Femur (tissue), 1 donor: ENCODE data around the gene SKIC8.
A peak's percentile ranks its signal among the peaks of the same experiment; 100 is the strongest.

ENCODE experiments used
- DNase-seq: peaks from one replicate; pipeline ENCODE4 v3.0.0-alpha.2; 2017

The SKIC8 gene

DNA sequence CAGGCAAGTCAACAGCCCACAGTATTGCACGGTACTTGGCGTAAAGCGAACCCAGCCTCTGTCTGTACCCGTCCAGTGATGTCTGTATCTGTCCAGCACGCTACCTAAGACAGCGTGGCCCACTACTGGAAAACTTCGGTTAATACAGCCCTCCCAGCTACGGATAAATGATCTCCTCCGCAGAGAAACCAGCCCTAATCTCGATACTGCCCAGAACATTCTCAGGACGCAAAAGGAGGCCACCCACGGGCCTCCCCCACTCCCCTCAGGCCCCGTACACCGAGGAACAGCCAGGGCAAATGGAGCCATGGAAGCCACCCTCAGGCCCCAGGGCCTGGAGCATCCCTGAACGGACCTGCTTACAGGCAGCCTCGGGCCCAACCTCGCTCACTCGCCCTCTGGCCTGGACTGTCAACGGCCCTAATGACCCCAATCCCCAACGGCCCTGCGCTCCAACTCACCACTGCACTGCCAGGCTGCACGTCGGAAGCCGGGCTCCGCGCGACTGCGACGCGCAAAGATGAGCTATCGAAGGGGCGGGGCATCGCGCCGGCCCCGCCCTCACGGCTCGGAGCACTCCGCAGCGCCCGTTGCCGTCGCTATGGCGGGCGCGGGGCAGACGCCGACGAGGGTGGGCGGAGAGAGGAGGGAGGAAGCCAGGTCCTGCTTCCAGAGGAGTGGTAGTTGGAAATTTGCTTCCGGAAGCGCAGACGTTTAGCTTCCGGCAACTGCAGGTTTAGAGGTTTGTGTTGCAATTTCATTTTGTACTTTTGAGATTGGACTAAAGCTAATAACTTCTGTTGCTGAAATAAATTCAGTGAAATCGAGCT is at the start of gene SKIC8:
Gene SKIC8, minus strand, starts transcription at position 509 of the 830 bp plus-strand sequence. CDS start 3,923 bp downstream, outside the sequence.
- DNase-seq, result peak; percentile 97

DNA sequence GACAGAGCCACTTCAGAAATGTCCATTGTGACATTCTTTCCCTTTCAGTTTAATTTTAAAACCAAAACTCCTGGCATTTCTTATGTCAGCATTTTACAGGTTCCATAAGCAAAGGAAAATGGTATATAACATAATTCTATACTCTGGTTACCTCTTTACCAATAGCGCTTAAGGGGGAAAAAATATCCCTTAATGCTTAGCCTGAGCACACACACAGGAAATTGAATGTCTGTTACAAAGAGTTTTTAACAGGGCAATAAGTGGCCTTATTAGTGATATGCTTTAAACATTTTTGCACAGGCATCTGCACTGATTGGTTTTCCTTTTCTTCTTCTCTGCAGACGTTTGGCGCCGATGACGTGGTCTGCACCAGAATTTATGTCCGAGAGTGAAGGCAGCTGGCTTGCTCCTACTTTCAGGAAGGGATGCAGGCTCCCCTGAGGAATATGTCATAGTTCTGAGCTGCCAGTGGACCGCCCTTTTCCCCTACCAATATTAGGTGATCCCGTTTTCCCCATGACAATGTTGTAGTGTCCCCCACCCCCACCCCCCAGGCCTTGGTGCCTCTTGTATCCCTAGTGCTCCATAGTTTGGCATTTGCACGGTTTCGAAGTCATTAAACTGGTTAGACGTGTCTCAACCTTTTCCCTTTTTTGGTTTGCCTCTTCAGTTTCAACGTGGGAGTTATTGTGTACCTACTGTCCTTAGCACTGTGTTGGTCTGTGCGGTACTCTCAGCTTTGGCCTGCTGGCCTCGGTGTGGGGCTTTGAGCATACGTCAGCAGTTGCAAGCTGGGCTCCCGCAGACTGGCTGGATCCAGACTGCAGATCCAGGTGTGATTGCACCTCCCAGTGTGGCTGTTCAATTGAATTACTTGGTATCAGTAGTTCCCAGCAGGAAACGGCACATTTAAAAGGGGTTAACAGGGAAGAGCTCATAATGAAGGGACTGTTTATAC is 48.5 kb upstream of the SKIC8 start:
- peak; percentile 70 for DNase-seq

DNA sequence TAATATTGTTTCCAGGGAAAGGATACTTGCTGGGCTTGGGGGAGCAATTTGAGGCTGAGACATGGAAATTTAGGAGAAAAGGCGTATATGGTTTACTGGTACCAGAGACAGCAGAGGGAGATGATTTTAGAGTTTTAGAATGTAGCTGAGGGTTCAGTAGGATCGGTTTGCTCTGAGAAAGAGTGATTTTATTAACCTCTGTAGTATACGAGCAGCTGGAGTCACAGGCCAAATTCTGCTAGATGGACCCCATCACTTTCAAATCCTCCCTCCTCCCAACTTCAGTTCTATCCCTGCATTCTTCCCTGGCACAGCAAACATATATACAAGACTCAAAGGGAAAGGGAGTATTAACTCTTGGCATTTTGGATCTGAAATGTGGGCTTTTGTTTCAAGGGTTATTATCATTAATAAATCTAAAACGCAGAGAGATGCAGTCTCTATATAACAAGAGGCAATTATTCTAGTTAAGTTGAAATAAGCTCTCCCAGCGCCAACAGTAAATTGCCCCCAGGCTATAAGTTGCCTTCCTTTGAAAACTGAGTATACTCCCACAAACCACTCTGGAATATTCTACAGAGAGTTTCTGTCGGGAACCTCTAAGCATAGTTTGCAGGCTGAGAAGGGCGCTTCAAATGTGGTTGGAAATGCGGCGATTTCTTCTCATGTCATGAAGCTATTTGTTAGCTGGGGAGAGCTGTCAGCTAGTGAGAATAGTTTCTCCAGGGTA is 46.2 kb upstream of the SKIC8 start:
- no peak for DNase-seq

DNA sequence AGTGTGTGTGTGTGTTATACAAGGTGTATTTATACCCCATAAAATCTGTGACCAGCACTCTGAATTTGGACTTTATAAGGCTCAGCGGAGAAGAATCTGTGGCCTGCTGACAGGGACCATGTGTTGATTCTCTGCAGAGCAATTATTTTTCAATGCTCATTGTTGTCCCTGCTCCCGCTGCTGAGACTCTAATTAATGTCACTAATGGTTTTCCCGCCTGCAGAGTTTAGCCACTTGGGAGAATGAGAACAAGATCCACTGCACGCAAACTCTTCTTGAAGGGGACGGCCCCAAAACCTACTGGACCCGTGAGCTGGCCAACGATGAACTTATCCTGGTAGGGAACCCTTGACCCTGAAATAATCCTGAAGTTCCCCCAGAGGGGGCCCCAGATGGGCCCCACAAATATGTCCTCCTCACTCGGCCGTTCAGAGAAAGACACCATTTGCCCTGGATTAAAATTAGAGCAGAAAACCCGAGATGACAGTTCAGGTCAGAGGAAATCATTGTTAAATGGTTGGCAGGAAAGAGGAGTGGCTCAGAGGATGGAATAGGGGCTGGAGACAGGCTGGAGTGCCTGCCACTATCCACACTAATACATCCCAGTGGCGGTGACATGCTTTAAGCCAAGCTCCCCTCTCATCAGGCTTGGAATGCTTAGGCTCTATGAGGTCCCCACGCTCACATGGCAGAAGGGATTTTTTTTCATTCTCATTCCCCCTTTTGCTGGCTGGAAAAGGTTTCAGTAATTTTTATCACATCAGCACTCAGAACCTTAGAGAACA is 44.1 kb upstream of the SKIC8 start:
- no peak for DNase-seq

DNA sequence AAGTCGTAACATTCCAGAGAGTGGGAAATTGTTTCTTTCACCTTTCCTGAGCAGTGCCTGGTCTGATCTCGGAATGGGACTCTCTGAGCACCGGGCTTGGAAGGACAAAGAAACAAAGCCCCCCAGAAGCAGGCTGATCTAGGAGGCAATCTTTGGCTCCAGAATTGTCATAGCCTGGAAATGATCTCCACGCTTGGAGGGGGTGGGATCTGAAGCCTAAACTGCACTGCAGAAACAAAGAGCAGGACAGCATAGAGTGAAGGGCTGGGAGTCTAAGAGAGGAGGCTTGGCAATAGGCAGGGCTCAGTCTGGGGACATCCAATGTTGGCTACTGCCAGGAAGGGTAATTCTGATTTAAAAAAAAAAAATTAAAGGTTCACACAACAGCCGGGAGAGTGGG is 42.6 kb upstream of the SKIC8 start:
- DNase-seq, result no peak

DNA sequence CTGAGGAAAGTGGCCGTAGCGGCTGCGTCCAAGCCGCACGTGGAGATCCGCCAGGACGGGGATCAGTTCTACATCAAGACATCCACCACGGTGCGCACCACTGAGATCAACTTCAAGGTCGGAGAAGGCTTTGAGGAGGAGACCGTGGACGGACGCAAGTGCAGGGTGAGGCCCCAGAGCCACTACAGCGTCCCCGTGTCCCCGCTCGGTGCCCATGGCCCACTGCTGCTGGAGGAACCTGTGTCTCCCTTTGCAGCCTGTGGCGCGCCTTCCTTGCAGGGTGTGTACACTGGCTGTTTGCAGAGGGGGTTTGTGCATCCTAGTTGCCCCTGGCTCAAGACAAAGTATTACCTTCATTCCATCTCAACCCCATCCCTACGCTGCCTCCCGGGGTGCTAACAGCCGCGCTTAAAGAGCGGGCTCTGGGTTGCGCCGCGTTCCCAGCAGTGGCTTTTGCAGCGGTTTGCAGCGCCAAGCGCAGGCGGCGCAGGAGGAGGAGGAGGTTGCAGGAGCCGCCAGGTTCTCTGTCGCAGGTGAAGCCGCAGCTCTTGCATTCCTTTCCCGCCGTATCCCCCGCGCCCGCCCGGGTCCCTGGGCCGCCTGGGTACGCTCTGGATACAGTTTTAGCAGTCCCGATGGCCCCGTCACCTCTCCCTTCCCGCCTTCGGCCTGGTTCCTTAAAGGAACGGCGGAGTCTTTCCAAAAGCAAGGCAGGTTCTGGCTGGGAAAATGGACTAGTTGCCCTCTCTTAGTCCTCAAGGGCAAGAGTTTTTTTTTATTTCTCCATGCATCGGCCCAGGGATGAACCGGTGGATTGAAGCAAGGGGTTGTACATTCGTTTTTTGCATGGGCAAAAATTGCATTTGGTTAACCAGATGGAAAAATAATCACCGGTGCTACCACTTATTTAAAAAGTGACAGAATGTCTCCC is 41.9 kb upstream of the SKIC8 start:
- no peak for DNase-seq

DNA sequence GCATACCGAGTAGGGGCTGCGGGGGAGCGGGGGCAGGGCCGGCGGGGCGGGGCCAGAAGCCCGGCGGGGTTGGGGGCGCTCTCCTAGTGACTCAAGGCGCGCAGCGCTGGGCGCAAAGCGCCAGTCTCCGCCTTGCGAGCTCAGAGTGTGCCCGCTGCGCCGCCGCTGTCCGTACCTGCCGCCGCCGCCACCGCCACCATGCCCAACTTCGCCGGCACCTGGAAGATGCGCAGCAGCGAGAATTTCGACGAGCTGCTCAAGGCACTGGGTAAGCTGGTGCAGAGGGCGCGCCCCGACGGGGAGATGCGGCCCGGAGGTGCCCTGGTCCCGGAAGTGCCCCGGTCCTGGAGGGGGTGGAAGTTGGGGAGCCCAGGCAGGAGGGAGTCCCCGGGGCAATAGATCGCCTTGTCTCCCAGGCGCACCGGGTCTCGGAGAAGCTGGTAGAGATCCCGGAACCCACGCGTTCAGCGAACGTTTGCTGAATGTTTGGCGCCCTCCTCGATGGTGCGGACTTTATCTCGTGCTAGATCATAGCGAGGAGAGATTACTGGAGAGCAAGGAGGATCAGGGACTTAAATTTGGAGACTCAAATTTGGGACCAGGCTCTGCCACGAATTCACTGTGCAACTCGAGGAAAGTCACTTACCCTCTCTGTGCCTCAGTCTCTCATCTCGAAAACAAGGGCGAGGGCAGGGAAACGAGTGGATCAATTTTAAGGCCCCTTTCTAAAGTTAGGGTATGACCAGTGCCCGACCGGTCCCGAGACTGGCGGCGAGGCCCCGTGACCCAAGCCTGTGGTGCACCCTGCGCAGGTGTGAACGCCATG is 41.0 kb upstream of the SKIC8 start, which contains the start of gene CRABP1:
Gene CRABP1, plus strand, starts transcription at position 123 of the 826 bp plus-strand sequence. Its CDS starts 76 bp downstream, at position 199.
- no peak for DNase-seq

DNA sequence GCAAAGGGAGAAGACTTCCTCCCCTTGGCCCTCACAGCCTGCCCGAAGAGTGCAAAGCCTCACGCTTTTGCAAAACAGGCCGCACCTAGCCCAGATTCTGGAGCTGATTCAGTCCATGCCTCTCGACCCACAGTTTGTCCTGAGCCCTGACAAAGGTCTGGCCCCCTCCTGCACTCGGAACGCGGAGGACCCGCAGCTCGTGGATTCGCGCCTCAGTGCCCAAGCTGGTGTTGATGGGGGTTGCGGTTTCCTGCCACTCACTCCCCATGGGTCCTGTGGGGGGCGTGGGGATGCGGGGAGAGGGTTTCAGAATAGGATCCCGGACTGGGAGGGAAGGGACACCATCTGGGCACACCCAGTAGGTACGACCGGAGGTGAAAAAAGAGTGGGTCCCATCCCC is 40.1 kb upstream of the SKIC8 start:
- DNase-seq, result no peak

DNA sequence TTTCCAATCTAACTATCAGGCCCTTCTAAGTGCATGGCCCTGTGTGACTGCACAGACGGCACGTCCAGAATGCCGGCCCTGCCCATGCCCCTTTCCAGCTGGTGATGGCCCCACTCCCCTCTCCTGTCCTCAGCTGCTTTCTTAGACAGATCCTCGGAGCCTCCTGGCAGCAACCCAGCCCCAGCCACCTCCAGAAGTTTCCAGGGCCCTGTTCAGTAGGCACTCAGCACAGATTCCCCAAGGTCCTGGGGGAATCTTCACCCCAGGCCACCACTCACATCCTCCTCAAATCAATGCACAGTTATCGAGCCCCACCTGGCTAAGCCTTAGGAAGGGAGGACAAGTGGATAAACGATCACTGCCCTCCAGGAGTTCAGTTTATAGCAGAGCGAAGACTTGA is 39.4 kb upstream of the SKIC8 start:
- DNase-seq, result no peak

DNA sequence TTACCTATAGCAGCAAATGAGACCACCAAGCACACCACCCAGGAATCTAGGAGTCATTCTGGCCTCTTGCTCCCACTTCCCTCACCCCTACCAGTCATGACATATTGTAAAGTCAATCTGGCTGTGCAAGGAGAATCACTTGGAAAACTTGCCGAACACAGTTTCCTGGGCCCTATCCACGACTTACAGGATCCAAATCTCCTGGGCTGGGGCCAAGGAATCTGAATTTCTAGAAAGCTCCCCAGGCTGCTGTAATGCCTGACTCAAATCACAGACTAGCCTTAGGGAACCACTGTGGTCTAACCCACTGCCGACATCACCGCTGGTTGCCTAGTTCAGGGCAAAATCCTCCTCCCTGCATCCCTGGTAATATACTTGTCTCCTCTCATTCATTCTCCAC is 36.6 kb upstream of the SKIC8 start:
- DNase-seq, result no peak

DNA sequence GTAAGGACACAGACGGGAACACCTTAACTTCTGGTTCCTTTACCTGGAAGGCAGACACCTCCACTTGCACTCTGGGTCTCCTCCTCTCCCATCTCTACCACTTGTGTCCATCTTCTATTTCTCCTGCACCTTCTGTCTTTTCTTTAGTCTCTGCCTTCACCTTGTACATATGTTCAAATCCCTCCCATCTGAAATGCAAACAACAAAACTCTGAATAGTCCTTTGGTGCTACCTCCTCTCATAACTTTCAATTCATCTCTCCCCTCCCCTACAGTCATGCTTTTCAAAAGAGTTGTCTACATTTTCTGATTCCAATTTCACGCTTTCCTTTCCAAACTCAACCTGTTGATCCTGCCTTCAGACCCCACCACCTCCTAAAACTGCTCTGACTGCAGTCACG is 35.4 kb upstream of the SKIC8 start:
- DNase-seq, result no peak

DNA sequence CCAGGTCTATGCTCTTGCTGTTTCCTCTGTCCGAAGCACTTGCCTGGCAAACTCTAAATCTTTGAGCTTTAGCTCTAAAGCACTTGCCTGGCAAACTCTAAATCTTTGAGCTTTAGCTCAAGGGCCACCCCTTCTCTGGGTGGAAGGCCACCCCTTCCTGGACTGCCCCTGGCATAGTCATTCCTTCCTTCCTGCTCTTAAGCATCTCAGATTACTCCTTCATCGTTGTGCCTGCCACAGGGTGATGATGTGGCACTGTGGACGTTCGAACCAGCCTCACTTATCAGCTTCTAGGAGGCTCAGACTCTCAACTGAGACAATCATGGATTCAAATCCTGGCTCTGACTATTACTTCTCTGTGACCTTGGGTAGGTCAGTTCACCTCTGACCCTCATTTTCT is 30.2 kb upstream of the SKIC8 start:
- DNase-seq, result no peak

DNA sequence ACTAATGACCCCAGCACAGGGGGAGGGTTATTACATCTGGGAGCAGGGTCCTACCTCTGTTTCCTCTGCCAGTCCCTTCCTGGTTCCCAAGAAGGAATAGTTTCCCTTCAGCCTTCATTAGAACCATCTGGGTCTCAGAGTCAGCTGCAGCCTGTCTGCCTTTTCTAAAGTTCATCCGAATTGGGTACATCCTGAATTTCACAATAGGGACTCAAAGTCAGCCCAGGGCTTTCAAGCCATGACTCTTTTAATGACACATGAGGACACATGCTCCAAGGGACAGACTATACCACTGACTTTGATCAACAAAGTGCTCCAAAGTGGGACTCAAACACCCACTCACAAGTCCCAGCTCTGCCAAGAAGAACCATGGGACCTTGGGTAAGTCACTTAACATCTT is 28.1 kb upstream of the SKIC8 start:
- DNase-seq, result no peak

DNA sequence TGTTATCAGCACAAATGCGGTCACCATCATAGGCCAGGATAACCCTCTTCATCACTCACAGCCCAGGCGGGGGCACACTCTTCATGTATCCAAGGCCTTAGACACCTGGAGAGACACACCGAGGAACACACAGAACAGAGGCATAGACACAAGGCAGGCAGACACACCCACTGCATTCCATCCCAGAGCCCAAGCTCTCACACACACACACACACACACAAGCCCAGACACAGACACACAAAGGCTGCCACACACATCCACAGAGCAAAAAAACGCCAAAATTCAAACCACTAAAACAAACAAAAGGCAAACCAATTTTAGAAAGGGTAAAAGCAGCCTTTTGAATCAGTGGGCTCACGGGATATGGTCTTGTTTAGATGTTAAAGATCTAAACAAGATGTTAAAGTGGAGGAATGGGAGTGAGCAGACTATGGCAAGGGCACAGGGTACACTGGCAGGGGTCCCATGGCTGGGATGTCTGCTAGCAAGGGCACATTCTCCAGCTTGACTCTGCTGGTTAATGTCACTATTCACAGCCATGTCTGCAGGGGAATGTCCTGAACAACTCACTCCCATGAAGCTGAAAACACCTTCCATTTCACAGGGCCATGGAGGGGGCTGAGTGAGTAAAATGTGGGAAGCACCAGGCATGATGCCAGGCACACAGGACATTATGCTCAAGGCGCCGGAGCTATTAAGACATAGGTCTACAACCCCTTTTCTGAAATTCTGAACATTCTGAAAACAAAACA is 25.9 kb upstream of the SKIC8 start:
- no peak for DNase-seq

DNA sequence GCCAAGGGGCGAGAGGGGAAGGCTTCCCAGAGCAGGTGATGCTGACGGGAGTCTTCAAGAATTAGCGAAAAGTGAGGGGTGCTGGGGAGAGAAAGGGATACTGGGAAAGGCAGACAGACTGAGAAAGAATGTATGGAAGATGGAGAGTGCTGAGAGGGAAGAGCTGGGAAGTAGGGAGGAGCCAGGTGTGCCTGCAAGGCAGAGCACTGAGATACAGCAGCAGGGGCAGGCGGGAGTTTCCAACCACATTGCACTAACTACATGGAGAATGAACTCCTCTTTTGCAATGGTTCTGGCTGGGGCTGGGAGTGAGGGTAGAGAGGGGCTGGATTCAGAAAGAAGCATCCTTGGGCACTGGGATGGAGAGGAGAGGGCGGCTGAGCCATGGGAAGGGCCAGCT is 24.7 kb upstream of the SKIC8 start:
- DNase-seq, result no peak

DNA sequence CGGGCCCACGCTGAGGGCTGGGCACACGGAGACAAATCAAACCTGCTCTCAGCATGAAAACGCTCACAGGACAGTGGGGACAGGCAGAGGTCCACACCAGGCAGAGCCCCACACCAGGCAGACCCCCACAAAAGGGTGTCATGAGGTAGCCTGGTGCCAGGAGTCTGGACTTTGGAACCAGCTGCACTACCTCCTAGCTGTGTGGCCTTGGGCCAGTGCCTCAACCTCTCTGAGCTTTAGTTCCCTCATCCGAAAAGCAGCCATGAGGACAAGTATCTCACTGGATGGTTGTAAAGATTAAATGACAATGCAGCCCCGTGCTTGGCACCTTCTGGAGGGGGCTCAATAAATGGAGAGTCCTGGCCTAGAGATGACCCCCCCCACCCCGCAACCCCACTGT is 24.3 kb upstream of the SKIC8 start:
- DNase-seq, result no peak

DNA sequence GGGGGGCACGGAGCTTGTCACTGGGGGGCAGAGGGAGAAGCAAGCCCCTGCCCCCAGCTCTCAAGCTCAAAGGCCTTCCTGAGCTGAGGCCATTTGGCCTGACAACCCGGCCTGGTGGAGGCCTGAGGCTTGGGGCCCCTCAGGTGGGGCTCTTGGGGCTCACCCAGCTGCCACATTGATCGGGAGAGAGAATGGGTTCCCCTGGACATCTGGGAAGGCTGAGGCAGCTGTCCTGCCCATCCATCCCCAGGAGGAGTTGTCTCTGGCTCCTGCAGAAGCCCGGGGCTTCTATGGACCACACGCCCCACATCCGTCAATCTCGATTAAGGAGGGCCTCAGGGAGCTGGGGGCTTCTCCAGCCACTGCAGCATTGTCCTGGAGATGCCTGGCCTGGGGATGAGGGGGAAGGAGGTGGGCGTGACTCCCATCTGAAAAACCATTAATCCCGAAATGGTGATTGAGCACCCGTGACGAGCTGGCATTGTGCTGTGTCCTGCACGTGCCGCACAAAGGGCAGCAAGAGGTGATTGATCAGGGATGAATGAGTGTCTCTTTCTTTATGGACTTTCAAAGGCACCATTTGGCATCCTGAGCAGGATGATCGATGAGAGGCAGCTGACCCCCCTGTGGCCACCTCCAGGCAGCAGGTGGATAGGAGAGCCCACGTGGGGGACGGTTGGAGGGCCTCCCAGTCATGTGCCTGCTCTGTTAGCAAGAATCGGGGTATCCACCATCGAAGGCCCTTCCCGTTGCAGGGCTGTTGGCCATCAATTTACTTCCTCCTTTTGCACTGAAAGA is 23.5 kb upstream of the SKIC8 start:
- no peak for DNase-seq

DNA sequence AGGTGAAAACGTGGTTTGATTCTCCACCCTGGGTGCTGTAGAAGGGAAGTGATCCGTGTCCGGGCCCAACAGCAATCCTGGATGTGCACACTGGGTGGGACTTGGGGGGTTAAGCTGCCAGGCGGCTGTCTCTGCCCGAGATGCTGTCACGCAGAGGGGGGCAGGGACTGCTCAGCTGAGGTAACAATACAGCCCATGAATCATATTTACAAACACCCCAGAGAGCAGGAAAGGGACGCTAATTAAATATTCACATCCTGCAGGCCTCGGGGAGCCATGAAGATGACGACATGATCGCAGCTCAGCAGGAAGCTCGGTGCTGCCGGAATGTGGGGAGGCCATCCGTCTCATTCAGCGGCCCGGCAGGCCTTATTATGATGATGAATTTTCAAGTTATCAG is 22.8 kb upstream of the SKIC8 start:
- DNase-seq, result peak; percentile 50
